HepG2 (cell line): ENCODE measurements around the gene CTNNA3.
"Not testable (repeated sequence)": the region's sequence is repeated elsewhere in the genome, so short reads cannot be mapped to it uniquely, and the experiment has no call there.

Source experiments
- BORCS8-MEF2B ChIP-seq: sonication (generic); formaldehyde crosslinking; IDR thresholded peaks from 2 replicates; pipeline ENCODE4 v1.8.0; 2022; ENCODE audit warnings: mild to moderate bottlenecking, missing genetic modification reagents
- BRF2 ChIP-seq: sonication (generic); formaldehyde crosslinking; IDR thresholded peaks from 2 replicates; pipeline ENCODE4 v1.8.1; 2022; ENCODE audit warnings: mild to moderate bottlenecking, missing genetic modification reagents
- CTCF ChIP-seq: sonication (generic); formaldehyde crosslinking; IDR thresholded peaks from 2 replicates; pipeline ENCODE4 v1.5.0; 2020; ENCODE audit warnings: mild to moderate bottlenecking, missing genetic modification reagents, moderate library complexity
- MLXIP ChIP-seq: sonication (generic); formaldehyde crosslinking; IDR thresholded peaks from 2 replicates; pipeline ENCODE4 v1.9.0; 2021; ENCODE audit warnings: missing genetic modification reagents, borderline replicate concordance
- NR2F1 ChIP-seq, 2 experiments: fragments of 450-650 bp in 1 of 2; formaldehyde crosslinking in 1 of 2; IDR thresholded peaks; 2 replicates each; pipeline versions ENCODE4 v1.5.0 to v1.6.1; 2016 to 2020; ENCODE audit warnings: mild to moderate bottlenecking in 1 of 2, missing compliant biosample characterization in 1 of 2, missing genetic modification reagents in 1 of 2, moderate library complexity in 1 of 2
- PHF8 ChIP-seq: sonication (generic); formaldehyde crosslinking; IDR thresholded peaks from 2 replicates; pipeline ENCODE4 v1.5.0; 2020; ENCODE audit warnings: missing genetic modification reagents
- SNAPC5 ChIP-seq: sonication (generic); formaldehyde crosslinking; IDR thresholded peaks from 2 replicates; pipeline ENCODE4 v1.8.1; 2023; ENCODE audit warnings: mild to moderate bottlenecking, missing genetic modification reagents, borderline replicate concordance
- TBL1XR1 ChIP-seq: fragments of 150-350 bp; IDR thresholded peaks from 2 replicates; pipeline ENCODE4 v1.6.1; 2014; ENCODE audit warnings: borderline replicate concordance, low read length; ENCODE audit not compliant: partially characterized antibody
- ZBTB33 ChIP-seq: sonication (generic); formaldehyde crosslinking; IDR thresholded peaks from 2 replicates; pipeline ENCODE4 v1.4.0; 2020; ENCODE audit warnings: missing genetic modification reagents
- ZNF143 ChIP-seq: sonication (generic); formaldehyde crosslinking; IDR thresholded peaks from 2 replicates; pipeline ENCODE4 v1.4.0; 2020; ENCODE audit warnings: missing genetic modification reagents
- ZNF256 ChIP-seq: sonication (generic); formaldehyde crosslinking; conservative IDR thresholded peaks from 2 replicates; pipeline ENCODE4 v1.4.0; 2020; ENCODE audit warnings: missing genetic modification reagents
- ZNF446 ChIP-seq: sonication (generic); formaldehyde crosslinking; IDR thresholded peaks from 2 replicates; pipeline ENCODE4 v1.5.0; 2020; ENCODE audit warnings: mild to moderate bottlenecking, missing genetic modification reagents
- ZNF556 ChIP-seq: sonication (generic); formaldehyde crosslinking; IDR thresholded peaks from 2 replicates; pipeline ENCODE4 v1.4.0; 2020; ENCODE audit warnings: mild to moderate bottlenecking, missing genetic modification reagents, borderline replicate concordance

GRCh38 chr10:67699613-67700270, 3.7 kb upstream of the CTNNA3 start:
- TF ChIP-seq SNAPC5; PHF8; BORCS8-MEF2B (CRISPR knock-in tag); MLXIP (CRISPR knock-in tag); NR2F1 (CRISPR knock-in tag; IDR thresholded peaks at IDR 0.05); ZBTB33 (CRISPR knock-in tag); ZNF446; ZNF256 (CRISPR knock-in tag); ZNF556 (CRISPR knock-in tag); CTCF (CRISPR knock-in tag); ZNF143 (CRISPR knock-in tag); TBL1XR1; BRF2 (CRISPR knock-in tag): not testable (repeated sequence)
